Limb (tissue), 2 donors: ENCODE results near the gene ARL6IP6.
"Not testable (repeated sequence)": the region's sequence is repeated elsewhere in the genome, so short reads cannot be mapped to it uniquely, and the experiment has no call there.

Experiments
- DNase-seq, 2 donors: peaks; one replicate each; pipeline ENCODE4 v3.0.0-alpha.2; 2016; ENCODE audit errors: extremely low spot score in 2 of 2

The ARL6IP6 gene

GRCh38 chr2:152722639-152723038, 4.2 kb downstream of the ARL6IP6 start:
- DNase-seq: not testable (repeated sequence)

GRCh38 chr2:152723918-152724317, 5.5 kb downstream of the ARL6IP6 start:
- DNase-seq: no peak

DNA sequence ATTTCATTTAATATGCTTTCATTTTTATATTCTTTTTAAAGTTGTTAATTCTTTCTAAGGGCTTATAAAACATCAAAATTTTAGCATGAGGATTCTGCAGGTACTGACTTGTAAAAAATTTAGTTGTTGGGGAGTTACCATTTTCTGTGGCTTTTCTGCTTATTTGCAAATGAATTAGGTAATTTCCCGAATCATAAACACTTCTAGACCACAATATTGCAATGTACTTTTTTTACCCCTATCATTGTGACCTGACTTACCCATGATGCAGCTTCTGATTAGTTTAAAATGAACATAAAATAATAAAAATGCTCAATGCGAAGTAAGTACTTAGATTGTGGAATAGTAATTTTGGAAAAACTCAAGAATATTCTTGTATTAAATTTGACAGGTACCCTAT, 11.4 kb downstream of the ARL6IP6 start:
- DNase-seq: no peak

GRCh38 chr2:152730591-152731333, 12.3 kb downstream of the ARL6IP6 start:
- no peak for DNase-seq

DNA sequence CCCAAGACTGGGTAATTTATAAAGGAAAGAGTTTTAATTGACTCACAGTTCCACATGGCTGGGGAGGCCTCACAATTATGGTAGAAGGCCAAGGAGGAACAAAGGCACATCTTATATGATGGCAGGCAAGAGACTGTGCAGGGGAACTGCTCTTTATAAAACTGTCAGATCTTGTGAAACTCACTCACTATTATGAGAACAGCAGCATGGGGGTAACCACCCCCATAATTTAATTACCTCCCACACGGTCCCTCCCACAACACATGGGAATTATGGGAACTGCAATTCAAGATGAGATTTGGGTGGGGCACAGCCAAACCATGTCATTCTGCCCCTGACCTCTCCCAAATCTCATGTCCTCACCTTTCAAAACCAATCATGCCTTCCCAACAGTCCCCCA, 19.1 kb downstream of the ARL6IP6 start:
- not testable (repeated sequence) for DNase-seq

- no peak for DNase-seq
Measured at GRCh38 chr2:152738438-152738837, 20.0 kb downstream of the ARL6IP6 start.

DNA sequence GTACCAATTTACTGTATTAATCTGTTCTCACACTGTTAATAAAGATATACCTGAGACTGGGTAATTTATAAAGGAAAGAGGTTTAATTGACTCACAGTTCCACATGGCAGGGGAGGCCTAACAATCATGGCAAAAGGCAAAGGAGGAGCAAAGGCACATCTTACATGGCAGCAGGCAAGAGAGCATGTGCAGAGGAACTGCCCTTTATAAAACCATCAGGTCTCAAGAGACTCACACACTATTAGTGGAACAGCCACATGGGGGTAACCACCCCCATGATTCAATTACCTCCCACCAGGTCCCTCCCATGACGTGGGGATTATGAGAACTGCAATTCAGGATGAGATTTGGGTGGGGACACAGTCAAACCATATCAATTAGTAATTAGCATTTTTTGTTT, 21.3 kb downstream of the ARL6IP6 start:
- not testable (repeated sequence) for DNase-seq

DNA sequence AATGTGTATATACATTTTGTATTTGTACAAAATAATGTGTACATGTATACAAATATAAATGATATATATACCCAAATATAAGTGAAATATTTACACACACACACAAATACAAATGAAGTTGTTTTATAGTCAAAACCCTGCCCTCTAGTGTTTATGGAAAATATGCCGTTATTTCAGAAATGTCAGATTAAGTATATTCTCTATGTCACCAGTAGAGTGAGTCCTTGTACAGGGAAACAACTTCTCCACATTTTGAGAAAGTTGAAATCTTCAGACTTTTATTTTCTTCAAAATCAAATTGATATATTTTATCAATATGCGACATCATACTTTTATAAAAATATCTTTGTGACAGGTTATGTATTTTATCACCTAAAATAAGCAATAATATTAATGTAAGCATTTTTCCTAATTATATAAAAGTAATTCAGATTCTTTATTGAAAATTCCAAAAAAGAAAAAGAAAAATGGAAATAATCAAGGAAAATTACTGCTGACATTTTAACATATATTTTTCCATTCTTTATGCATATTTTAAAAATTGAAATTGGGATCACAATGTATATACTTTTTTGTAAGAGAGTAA, 22.4 kb downstream of the ARL6IP6 start:
- DNase-seq: peak in 1 of 2 donors; percentile 84

- no peak for DNase-seq
Measured at GRCh38 chr2:152743002-152743401, 24.6 kb downstream of the ARL6IP6 start.

DNA sequence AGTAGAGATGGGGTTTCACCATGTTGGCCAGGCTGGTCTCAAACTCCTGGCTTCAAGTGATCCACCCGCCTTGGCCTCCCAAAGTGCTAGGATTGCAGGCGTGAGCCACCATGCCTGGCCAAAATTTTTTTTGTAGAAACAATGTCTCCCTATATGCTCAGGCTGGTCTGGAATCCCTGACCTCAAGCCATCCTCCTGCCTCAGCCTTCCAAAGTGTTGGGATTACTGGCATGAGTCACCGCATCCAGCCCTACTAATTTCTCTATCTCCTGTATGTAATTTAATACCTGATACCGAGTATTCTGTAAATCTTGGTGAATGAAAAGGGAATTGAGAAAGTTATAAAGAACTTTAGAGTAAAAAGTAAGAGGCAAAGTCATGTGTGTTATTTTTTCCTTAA, 29.3 kb downstream of the ARL6IP6 start:
- not testable (repeated sequence) for DNase-seq

GRCh38 chr2:152755029-152755428, 36.6 kb downstream of the ARL6IP6 start:
- DNase-seq: peak in 1 of 2 donors; percentile 38

- no peak for DNase-seq
Measured at GRCh38 chr2:152759290-152760072, 41.1 kb downstream of the ARL6IP6 start.

- no peak for DNase-seq
Measured at GRCh38 chr2:152761214-152761613, 42.8 kb downstream of the ARL6IP6 start.

- DNase-seq: no peak
Measured at GRCh38 chr2:152762202-152762601, 43.8 kb downstream of the ARL6IP6 start.

DNA sequence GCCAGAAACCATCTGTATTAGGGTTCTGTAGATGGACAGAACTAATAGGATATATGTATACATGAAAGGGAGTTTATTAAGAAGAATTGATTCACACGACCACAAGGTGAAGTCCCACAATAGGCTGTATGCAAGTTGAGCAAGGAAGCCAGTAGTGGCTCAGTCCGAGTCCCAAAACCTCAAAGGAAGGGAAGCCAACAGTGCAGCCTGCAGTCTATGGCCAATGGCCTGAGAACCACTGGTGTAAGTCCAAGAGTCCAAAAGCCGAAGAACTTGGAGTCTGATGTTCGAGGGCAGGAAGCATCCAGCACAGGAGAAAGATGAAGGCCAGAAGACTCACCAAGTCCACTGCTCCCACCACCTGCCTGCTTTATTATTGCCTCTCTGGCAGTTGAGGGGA, 44.8 kb downstream of the ARL6IP6 start:
- not testable (repeated sequence) for DNase-seq

GRCh38 chr2:152763651-152764050, 45.2 kb downstream of the ARL6IP6 start:
- DNase-seq: no peak

DNA sequence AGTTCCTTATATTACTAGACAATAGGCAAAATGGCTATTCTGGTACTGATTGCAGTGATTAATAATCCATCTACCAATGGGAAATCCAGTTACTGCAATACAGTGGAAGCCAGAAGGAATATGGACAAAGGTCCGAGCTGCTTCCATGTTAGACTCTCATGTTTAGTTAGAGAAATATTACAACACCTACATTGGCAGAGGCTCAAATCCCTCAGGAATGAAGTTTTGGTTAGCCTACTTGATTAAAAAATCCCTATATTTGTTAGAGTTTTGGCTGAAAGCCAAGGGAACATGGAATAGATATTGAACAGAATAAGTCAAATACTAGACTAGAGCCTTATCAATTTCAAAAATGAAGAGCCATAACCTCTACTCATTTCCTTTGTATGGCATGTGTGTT, 48.5 kb downstream of the ARL6IP6 start:
- no peak for DNase-seq

- no peak for DNase-seq
Measured at GRCh38 chr2:152781175-152781574, 62.8 kb downstream of the ARL6IP6 start.

GRCh38 chr2:152782171-152782570, 63.8 kb downstream of the ARL6IP6 start:
- DNase-seq: no peak

DNA sequence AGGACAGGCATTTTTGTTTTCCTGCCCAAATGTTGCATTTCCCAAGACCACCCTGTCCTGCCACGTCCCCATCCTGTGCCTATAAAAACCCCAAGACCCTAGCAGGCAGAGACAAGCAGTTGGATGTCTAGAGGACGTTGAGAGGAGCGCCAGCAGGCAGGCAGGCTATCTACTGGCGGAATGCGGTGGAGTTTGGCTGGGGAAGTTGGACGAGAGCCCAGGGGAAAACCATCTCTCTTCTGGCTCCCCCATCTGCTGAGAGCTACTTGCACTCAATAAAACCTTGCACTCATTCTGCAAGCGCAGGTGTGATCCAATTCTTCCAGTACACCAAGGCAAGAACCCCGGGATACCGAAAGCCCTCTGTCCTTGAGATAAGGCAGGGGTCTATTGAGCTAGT, 72.5 kb downstream of the ARL6IP6 start:
- no peak for DNase-seq

DNA sequence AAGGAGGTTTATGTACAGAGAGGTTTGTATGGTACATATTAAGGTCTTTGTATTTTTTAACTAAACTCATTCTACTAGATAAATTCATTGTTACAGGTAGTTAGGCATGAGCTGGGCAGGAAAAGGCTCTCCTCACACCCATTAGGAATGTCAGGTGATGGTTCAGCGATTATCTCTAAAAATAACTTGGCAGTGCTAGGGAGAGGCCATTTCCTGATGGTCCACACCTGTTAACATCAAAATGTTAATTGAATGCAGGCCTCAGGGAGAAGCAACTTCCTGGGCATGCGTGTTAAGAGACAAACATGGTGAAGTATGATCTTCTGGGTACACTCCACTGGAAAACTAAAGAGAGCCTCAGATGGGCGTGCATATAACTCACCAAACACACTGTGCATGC, 73.6 kb downstream of the ARL6IP6 start:
- no peak for DNase-seq

GRCh38 chr2:152792974-152793373, 74.6 kb downstream of the ARL6IP6 start:
- DNase-seq: no peak
